Activated CD8-positive, alpha-beta memory T cell treated with anti-CD3 and anti-CD28 coated beads, Interleukin-2, amount 50 U/mL, for 24 hours (primary cell): ENCODE data around the gene CISD3.
"Not testable (repeated sequence)": the region's sequence is repeated elsewhere in the genome, so short reads cannot be mapped to it uniquely, and the experiment has no call there.

ENCODE experiments used
- DNase-seq: peaks from one replicate; pipeline ENCODE4 v3.0.0-alpha.2; 2020; ENCODE audit errors: extremely low read depth

The CISD3 gene

GRCh38 chr17:38707678-38708351 lies 22.3 kb upstream of the CISD3 start:
- DNase-seq: no peak

GRCh38 chr17:38709104-38709820 lies 20.9 kb upstream of the CISD3 start:
- no peak for DNase-seq

- no peak for DNase-seq
These were observed 20.1 kb upstream of the CISD3 start for GRCh38 chr17:38709864-38710603.

GRCh38 chr17:38710604-38710962 lies 19.6 kb upstream of the CISD3 start:
- no peak for DNase-seq

GRCh38 chr17:38710985-38711384 lies 19.2 kb upstream of the CISD3 start:
- no peak for DNase-seq

- no peak for DNase-seq
These were observed 18.2 kb upstream of the CISD3 start for GRCh38 chr17:38711792-38712571.

- DNase-seq: no peak
These were observed 17.5 kb upstream of the CISD3 start for GRCh38 chr17:38712593-38712992.

- no peak for DNase-seq
These were observed 16.6 kb upstream of the CISD3 start for GRCh38 chr17:38713456-38714075.

- DNase-seq: no peak
These were observed 14.8 kb upstream of the CISD3 start for GRCh38 chr17:38715216-38715943.

GRCh38 chr17:38716368-38717005 lies 13.7 kb upstream of the CISD3 start:
- no peak for DNase-seq

GRCh38 chr17:38717139-38717745 lies 12.9 kb upstream of the CISD3 start:
- DNase-seq: no peak

- DNase-seq: no peak
These were observed 10.7 kb upstream of the CISD3 start for GRCh38 chr17:38719289-38719942.

- no peak for DNase-seq
These were observed 10.0 kb upstream of the CISD3 start for GRCh38 chr17:38719943-38720641.

- DNase-seq: no peak
These were observed 9.2 kb upstream of the CISD3 start for GRCh38 chr17:38720941-38721340.

- no peak for DNase-seq
These were observed 8.3 kb upstream of the CISD3 start for GRCh38 chr17:38721802-38722201.

- no peak for DNase-seq
These were observed 5.7 kb upstream of the CISD3 start for GRCh38 chr17:38724337-38724988.

- DNase-seq: no peak
These were observed 5.1 kb upstream of the CISD3 start for GRCh38 chr17:38725066-38725465.

GRCh38 chr17:38726145-38726544 lies 4.0 kb upstream of the CISD3 start:
- DNase-seq: not testable (repeated sequence)
